Loucy (cell line): ENCODE results near the gene MUC20.
"Not testable (repeated sequence)": the region's sequence is repeated elsewhere in the genome, so short reads cannot be mapped to it uniquely, and the experiment has no call there.

Experiments
- CTCF ChIP-seq: fragments of 200-600 bp; sonication (generic); conservative IDR thresholded peaks from 2 replicates; pipeline ENCODE4 v1.5.1; 2014; ENCODE audit warnings: mild to moderate bottlenecking, antibody characterized with exemption, low read length
- EZH2phosphoT487 ChIP-seq: fragments of 200-600 bp; IDR thresholded peaks from 2 replicates; pipeline ENCODE4 v1.6.1; 2018; ENCODE audit warnings: antibody characterized with exemption, mild to moderate bottlenecking, moderate library complexity, borderline replicate concordance

- TF ChIP-seq CTCF, EZH2phosphoT487: not testable (repeated sequence)
These were observed 60.5 kb downstream of the MUC20 start for GRCh38 chr3:195781236-195781635.
